CD4-positive, CD25-positive, alpha-beta regulatory T cell (primary cell): ENCODE data around the gene DNAJC27. TPM values are rescaled to one million over a fixed set of nuclear protein-coding genes. Genes with fewer than 3 reads are reported as not detected.

ENCODE experiments used
- ATAC-seq, 2 donors: fragments of 150-1000 bp; cut with Tn5 transposase; one replicate each; pipeline ENCODE4 v1.10.0; 2021; ENCODE audit warnings: low read depth in 2 of 2, moderate number of reproducible peaks in 2 of 2, moderate library complexity in 1 of 2
- DNase-seq, 3 donors: peaks; one replicate each; pipeline versions ENCODE4 v3.0.0 to v3.0.0-alpha.2; 2012 to 2022; ENCODE audit warnings: mixed read lengths in 1 of 3
- H3K27ac ChIP-seq: one replicate; pipeline ENCODE4 v1.7.0; 2013; ENCODE audit warnings: mild to moderate bottlenecking, low read length; ENCODE audit not compliant: insufficient read depth, poor library complexity, severe bottlenecking
- H3K27me3 ChIP-seq: one replicate; pipeline ENCODE4 v1.7.0; 2013; ENCODE audit warnings: low read length; ENCODE audit not compliant: control insufficient read depth, insufficient read depth
- H3K36me3 ChIP-seq: one replicate; pipeline ENCODE4 v1.7.0; 2013; ENCODE audit warnings: mild to moderate bottlenecking, low read length, moderate library complexity; ENCODE audit not compliant: control insufficient read depth, insufficient read depth
- H3K4me1 ChIP-seq: 2 replicates; pipeline ENCODE4 v1.7.0; 2013; ENCODE audit warnings: mild to moderate bottlenecking, low read length; ENCODE audit not compliant: insufficient read depth, control insufficient read depth, poor library complexity, severe bottlenecking
- H3K4me3 ChIP-seq: one replicate; pipeline ENCODE4 v1.7.0; 2013; ENCODE audit warnings: low read depth, mild to moderate bottlenecking, low read length, moderate library complexity
- H3K9me3 ChIP-seq, 2 experiments: 1 replicate in 1 of 2; 2 replicates in 1 of 2; pipeline ENCODE4 v1.7.0; 2013; ENCODE audit warnings: low read length in 2 of 2, mild to moderate bottlenecking in 1 of 2, moderate library complexity in 1 of 2; ENCODE audit not compliant: control insufficient read depth in 2 of 2
- H3K27ac Mint-ChIP-seq, 3 donors: one replicate each; pipeline ENCODE4 v1.8.0; 2020 to 2022; ENCODE audit warnings: mild to moderate bottlenecking in 3 of 3, mixed read lengths in 3 of 3, moderate library complexity in 2 of 3
- H3K27me3 Mint-ChIP-seq: one replicate; pipeline ENCODE4 v1.8.0; 2022; ENCODE audit warnings: mild to moderate bottlenecking, mixed read lengths
- H3K36me3 Mint-ChIP-seq: one replicate; pipeline ENCODE4 v1.8.0; 2020; ENCODE audit warnings: mixed read lengths
- H3K4me1 Mint-ChIP-seq, 4 donors: one replicate each; pipeline ENCODE4 v1.8.0; 2020 to 2022; ENCODE audit warnings: mixed read lengths in 4 of 4, mild to moderate bottlenecking in 1 of 4
- H3K4me3 Mint-ChIP-seq, 4 donors: one replicate each; pipeline ENCODE4 v1.8.0; 2020 to 2022; ENCODE audit warnings: mild to moderate bottlenecking in 4 of 4, mixed read lengths in 4 of 4, moderate library complexity in 3 of 4
- H3K9me3 Mint-ChIP-seq, 7 donors: one replicate each; pipeline ENCODE4 v1.8.0; 2020 to 2022; ENCODE audit warnings: mixed read lengths in 7 of 7, mild to moderate bottlenecking in 3 of 7, moderate library complexity in 2 of 7
- polyA plus RNA-seq, 4 donors: library from polyadenylated mRNA; unstranded; fragments of 300-500 nt; fragmentation: Illumina TruSeq; gene quantifications; one replicate each; pipeline ENCODE4 v1.2.3, GENCODE V29; 2021
- total RNA-seq: library from RNA; stranded (reverse); gene quantifications from one replicate; pipeline ENCODE4 v1.2.3, GENCODE V29; 2022

DNAJC27 gene
- total and polyA plus RNA-seq, 5 donors from 2014 or later, result 2.7 to 14.6 (median 5.6) TPM

GRCh38 chr2:24937236-24937635, 34.5 kb downstream of the DNAJC27 start:
- no peak for ATAC-seq
- Mint-ChIP-seq H3K27ac (no peak overlapping the region), H3K9me3 (no peaks in the 10 kb centered on the region), H3K27me3 (peaks cover 10% of the 10 kb centered on the region), H3K4me3 (no peak overlapping the region), H3K36me3 (no peaks in the 10 kb centered on the region), H3K4me1 (no peaks in the 10 kb centered on the region)
- Histone ChIP-seq H3K27me3 (no peaks in the 10 kb centered on the region), H3K4me3 (no peak overlapping the region), H3K27ac (no peak overlapping the region), H3K36me3 (no peaks in the 10 kb centered on the region), H3K4me1 (no peaks in the 10 kb centered on the region), H3K9me3 (no peaks in the 10 kb centered on the region)
- no peak for DNase-seq

GRCh38 chr2:24935145-24935544, 36.6 kb downstream of the DNAJC27 start:
- Histone ChIP-seq H3K36me3 (no peaks in the 10 kb centered on the region), H3K27ac (no peak overlapping the region), H3K9me3 (no peaks in the 10 kb centered on the region), H3K4me1 (no peaks in the 10 kb centered on the region), H3K27me3 (no peaks in the 10 kb centered on the region), H3K4me3 (no peak overlapping the region)
- no peak for ATAC-seq
- Mint-ChIP-seq H3K4me3 (no peak overlapping the region), H3K4me1 (no peaks in the 10 kb centered on the region), H3K9me3 (no peaks in the 10 kb centered on the region), H3K27me3 (peaks cover 11% of the 10 kb centered on the region), H3K36me3 (no peaks in the 10 kb centered on the region), H3K27ac (no peak overlapping the region)
- no peak for DNase-seq

DNA sequence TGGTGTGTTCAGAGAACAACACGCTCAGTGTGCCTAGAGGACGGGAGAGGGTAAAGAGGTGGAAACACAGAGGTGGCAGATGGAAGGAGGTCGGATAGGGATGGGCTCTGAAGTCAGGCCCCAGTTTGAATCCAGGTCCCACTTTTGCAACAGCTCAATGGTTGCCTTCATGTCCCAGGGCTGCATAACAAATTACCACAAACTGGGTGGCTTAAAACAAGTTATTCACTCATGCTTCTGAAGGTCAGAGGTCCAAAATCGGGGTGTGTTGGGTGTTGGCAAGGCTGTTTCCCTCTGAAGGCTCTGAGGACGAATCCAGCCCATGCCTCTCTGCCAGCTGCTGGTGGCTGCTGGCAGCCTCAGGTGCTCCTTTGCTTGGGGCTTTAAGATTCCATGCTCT, 39.0 kb downstream of the DNAJC27 start:
- H3K4me3 Mint-ChIP-seq, result no peak overlapping the region
- Histone ChIP-seq H3K9me3 (no peaks in the 10 kb centered on the region), H3K4me1 (no peaks in the 10 kb centered on the region), H3K36me3 (no peaks in the 10 kb centered on the region), H3K27ac (no peak overlapping the region), H3K27me3 (no peaks in the 10 kb centered on the region), H3K4me3 (no peak overlapping the region)
- no peaks in the 10 kb centered on the region for H3K36me3 Mint-ChIP-seq
- DNase-seq (no peak), ATAC-seq (no peak)
- no peaks in the 10 kb centered on the region for H3K9me3 Mint-ChIP-seq
- H3K4me1 Mint-ChIP-seq, result no peaks in the 10 kb centered on the region
- no peak overlapping the region for H3K27ac Mint-ChIP-seq
- peaks cover 11% of the 10 kb centered on the region for H3K27me3 Mint-ChIP-seq

DNA sequence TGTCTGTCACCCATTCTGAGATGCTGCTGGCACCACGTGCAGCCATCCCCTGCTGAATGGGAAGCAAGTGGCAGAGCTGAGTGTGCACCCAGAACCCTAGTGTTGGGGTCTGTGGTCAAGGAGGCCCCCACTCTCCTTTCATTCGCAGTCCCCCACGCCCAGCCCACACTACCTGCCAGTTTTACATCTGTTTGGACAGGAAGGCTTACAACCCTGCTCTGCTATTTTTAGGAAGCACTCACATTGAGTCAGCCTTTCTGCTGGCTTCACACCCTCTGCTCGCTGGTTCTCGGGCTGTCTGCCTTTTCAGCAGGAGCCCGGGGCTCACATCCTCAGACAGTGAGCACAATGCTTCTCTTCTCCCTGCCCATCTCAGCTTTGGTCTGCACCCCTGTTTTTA, 41.0 kb downstream of the DNAJC27 start:
- Histone ChIP-seq H3K36me3 (no peaks in the 10 kb centered on the region), H3K9me3 (no peaks in the 10 kb centered on the region), H3K4me1 (peaks cover 13% of the 10 kb centered on the region), H3K4me3 (no peak overlapping the region), H3K27ac (no peak overlapping the region), H3K27me3 (peaks cover 2% of the 10 kb centered on the region)
- ATAC-seq (no peak), DNase-seq (no peak)
- Mint-ChIP-seq H3K27ac (no peak overlapping the region), H3K27me3 (peaks cover 11% of the 10 kb centered on the region), H3K4me3 (peak overlapping the region in 1 of 4 donors; percentile 38), H3K36me3 (no peaks in the 10 kb centered on the region), H3K4me1 (peaks cover 0 to 6% (median 0%) of the 10 kb centered on the region in 4 donors), H3K9me3 (no peaks in the 10 kb centered on the region)

- H3K9me3 Mint-ChIP-seq, result no peaks in the 10 kb centered on the region
- Histone ChIP-seq H3K4me1 (peaks cover 13% of the 10 kb centered on the region), H3K36me3 (no peaks in the 10 kb centered on the region), H3K27ac (no peak overlapping the region), H3K9me3 (no peaks in the 10 kb centered on the region), H3K4me3 (no peak overlapping the region), H3K27me3 (peaks cover 2% of the 10 kb centered on the region)
- no peak overlapping the region for H3K27ac Mint-ChIP-seq
- H3K4me1 Mint-ChIP-seq, result peaks cover 0 to 6% (median 0%) of the 10 kb centered on the region in 4 donors
- ATAC-seq, result no peak
- H3K27me3 Mint-ChIP-seq, result peaks cover 11% of the 10 kb centered on the region
- H3K4me3 Mint-ChIP-seq, result no peak overlapping the region
- H3K36me3 Mint-ChIP-seq, result no peaks in the 10 kb centered on the region
- DNase-seq, result no peak
These were observed 42.5 kb downstream of the DNAJC27 start for GRCh38 chr2:24929230-24929629.

DNA sequence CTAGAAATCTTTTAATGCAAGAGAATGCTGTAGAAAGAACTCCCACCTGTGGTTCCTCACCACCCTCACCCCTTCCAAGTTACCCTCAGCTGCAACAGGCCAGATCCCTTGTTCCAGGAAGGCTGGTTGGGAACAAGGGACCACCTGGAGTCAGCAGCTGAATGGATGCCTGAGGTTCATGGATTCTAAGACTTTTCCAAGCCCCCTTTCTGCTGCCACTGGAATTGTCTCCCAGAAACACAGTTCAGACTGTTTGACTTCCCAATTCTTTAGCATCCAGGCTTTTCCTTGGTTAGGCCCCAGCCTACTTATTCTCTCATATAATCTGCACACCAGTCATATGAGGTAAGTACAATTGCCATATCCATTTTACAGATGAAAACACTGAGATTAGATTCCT, 43.7 kb downstream of the DNAJC27 start:
- DNase-seq, result no peak
- ATAC-seq, result no peak
- H3K9me3 ChIP-seq, result no peaks in the 10 kb centered on the region
- peaks cover 2% of the 10 kb centered on the region for H3K27me3 ChIP-seq
- H3K36me3 ChIP-seq, result no peaks in the 10 kb centered on the region
- Mint-ChIP-seq H3K4me1 (peaks cover 0 to 11% (median under 1%) of the 10 kb centered on the region in 4 donors), H3K36me3 (no peaks in the 10 kb centered on the region), H3K27me3 (peaks cover 16% of the 10 kb centered on the region), H3K9me3 (no peaks in the 10 kb centered on the region), H3K4me3 (peak overlapping the region in 1 of 4 donors; percentile 24), H3K27ac (no peak overlapping the region)
- H3K27ac ChIP-seq, result no peak overlapping the region
- H3K4me1 ChIP-seq, result peaks cover 13% of the 10 kb centered on the region
- no peak overlapping the region for H3K4me3 ChIP-seq

DNA sequence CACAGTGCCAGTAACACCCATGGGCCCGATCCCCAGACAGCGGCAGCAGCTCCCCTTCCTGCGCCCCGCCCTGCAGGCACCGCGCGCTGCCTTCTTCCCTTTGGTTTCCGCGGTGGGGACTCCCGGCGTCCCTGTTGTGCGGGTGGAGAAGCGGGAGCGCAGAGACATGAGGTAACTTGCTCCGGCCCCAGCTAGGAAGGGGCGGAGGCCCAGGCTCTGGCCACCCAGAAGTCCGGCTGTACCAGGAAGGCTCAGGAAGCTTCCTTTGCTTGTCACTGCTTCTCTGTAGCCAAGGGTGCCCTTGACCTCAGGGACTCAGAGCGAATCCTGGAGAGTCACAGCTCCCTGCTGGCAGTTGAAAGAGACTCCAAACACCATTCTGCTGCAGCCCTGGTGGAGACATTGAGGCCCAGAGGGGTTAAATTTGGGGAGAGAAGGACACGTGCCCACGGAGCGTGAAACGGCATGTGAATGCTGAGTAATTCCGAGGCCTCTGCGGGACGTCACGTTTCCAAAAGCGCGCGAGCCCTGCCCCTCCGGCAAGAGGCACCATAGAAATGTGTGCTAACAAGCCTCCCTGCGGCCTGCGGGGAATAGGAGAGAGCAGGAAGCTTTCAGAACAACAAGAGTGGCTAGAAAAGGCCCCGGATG, 45.0 kb downstream of the DNAJC27 start:
- H3K27ac ChIP-seq, result no peak overlapping the region
- ATAC-seq, result peak; percentile 35 to 48

DNA sequence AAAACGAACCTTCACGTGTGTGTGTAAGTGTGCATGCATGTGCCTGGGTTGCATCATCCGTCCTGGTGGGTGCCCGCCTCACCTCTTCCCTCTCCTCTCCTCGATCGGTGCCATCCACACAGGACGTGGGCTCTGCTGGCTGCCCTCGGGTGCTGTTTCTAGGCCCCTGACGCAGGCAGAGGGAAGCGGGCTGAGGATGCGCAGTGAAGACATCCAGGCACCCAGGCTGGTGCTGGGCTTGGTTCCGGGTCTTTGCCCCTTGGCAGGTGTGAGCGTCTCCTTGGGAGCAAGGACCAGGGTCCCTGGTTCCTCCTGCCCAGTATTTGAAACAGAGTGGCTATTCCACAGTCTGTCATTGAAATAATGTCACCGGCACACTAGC, 45.5 kb downstream of the DNAJC27 start:
- ATAC-seq (no peak), DNase-seq (no peak)
- Mint-ChIP-seq H3K36me3 (no peaks in the 10 kb centered on the region), H3K9me3 (no peaks in the 10 kb centered on the region), H3K4me3 (peak overlapping the region in 1 of 4 donors; percentile 78), H3K27me3 (peaks cover 7% of the 10 kb centered on the region), H3K4me1 (peaks cover 0 to 11% (median 1%) of the 10 kb centered on the region in 4 donors), H3K27ac (peak overlapping the region in 1 of 3 donors; percentile 83)
- peaks cover 2% of the 10 kb centered on the region for H3K27me3 ChIP-seq
- H3K27ac ChIP-seq, result no peak overlapping the region
- no peaks in the 10 kb centered on the region for H3K36me3 ChIP-seq
- no peak overlapping the region for H3K4me3 ChIP-seq
- H3K4me1 ChIP-seq, result peaks cover 13% of the 10 kb centered on the region
- no peaks in the 10 kb centered on the region for H3K9me3 ChIP-seq

More for the DNA sequence above, 45.0 kb downstream of the DNAJC27 start:
- H3K4me3 Mint-ChIP-seq, result peak overlapping the region in 3 of 4 donors; percentile 56 to 78 (median 70)
- H3K36me3 Mint-ChIP-seq, result no peaks in the 10 kb centered on the region
- Histone ChIP-seq H3K4me1 (peaks cover 13% of the 10 kb centered on the region), H3K36me3 (no peaks in the 10 kb centered on the region), H3K4me3 (no peak overlapping the region), H3K9me3 (no peaks in the 10 kb centered on the region), H3K27me3 (peaks cover 2% of the 10 kb centered on the region)
- H3K27me3 Mint-ChIP-seq, result peaks cover 7% of the 10 kb centered on the region
- H3K27ac Mint-ChIP-seq, result peak overlapping the region in 2 of 3 donors; percentile 46 to 83
- H3K4me1 Mint-ChIP-seq, result peaks cover 0 to 11% (median under 1%) of the 10 kb centered on the region in 4 donors
- peak in 1 of 3 donors; percentile 72 for DNase-seq
- H3K9me3 Mint-ChIP-seq, result no peaks in the 10 kb centered on the region
